Loucy (cell line): ENCODE measurements around the gene NCAPD3.

Experiments
- H2AFZ ChIP-seq: fragments of 200-600 bp; sonication (generic); 2 replicates; pipeline ENCODE4 v1.6.0; 2016; ENCODE audit warnings: antibody characterized with exemption, mild to moderate bottlenecking, low read length, moderate library complexity
- H3F3A ChIP-seq: fragments of 200-600 bp; 2 replicates; pipeline ENCODE4 v1.6.0; 2016; ENCODE audit warnings: antibody characterized with exemption, low read depth, mild to moderate bottlenecking
- H3K27me3 ChIP-seq: fragments of 200-600 bp; sonication (generic); 2 replicates; pipeline ENCODE4 v1.6.1; 2014; ENCODE audit warnings: low read length, mild to moderate bottlenecking; ENCODE audit not compliant: insufficient read depth, poor library complexity, severe bottlenecking
- H3K36me3 ChIP-seq: fragments of 200-600 bp; sonication (generic); 2 replicates; pipeline ENCODE4 v1.6.1; 2016; ENCODE audit warnings: low read length; ENCODE audit not compliant: insufficient read depth
- H3K4me1 ChIP-seq: fragments of 200-600 bp; sonication (generic); 2 replicates; pipeline ENCODE4 v1.5.1; 2014; ENCODE audit warnings: low read length, mild to moderate bottlenecking; ENCODE audit not compliant: insufficient read depth, poor library complexity, severe bottlenecking
- H3K4me2 ChIP-seq: fragments of 200-600 bp; sonication (generic); 2 replicates; pipeline ENCODE4 v1.6.0; 2014; ENCODE audit warnings: antibody characterized with exemption, low read length, low read depth, mild to moderate bottlenecking; ENCODE audit not compliant: poor library complexity, severe bottlenecking
- H3K4me3 ChIP-seq: fragments of 200-600 bp; sonication (generic); 2 replicates; pipeline ENCODE4 v1.5.1; 2014; ENCODE audit warnings: low read length, mild to moderate bottlenecking, mixed read lengths; ENCODE audit not compliant: poor library complexity, severe bottlenecking
- H3K79me2 ChIP-seq: fragments of 200-600 bp; sonication (generic); 2 replicates; pipeline ENCODE4 v1.6.1; 2014; ENCODE audit warnings: low read length; ENCODE audit not compliant: insufficient read depth
- H3K9ac ChIP-seq: fragments of 200-600 bp; sonication (generic); 2 replicates; pipeline ENCODE4 v1.6.0; 2014; ENCODE audit warnings: mild to moderate bottlenecking, low read depth, low read length, moderate library complexity; ENCODE audit not compliant: poor library complexity, severe bottlenecking
- H3K9me2 ChIP-seq: fragments of 200-600 bp; sonication (generic); replicated peaks from 2 replicates; pipeline ENCODE4 v1.6.1; 2016; ENCODE audit warnings: low read depth, low read length, mixed read lengths
- H3K9me3 ChIP-seq: fragments of 200-600 bp; sonication (generic); 2 replicates; pipeline ENCODE4 v1.6.1; 2014; ENCODE audit warnings: mild to moderate bottlenecking, antibody characterized with exemption, low read length, low read depth; ENCODE audit not compliant: insufficient read depth
- H4K20me1 ChIP-seq: fragments of 200-600 bp; sonication (generic); 2 replicates; pipeline ENCODE4 v1.6.0; 2014; ENCODE audit warnings: antibody characterized with exemption, low read length, mild to moderate bottlenecking; ENCODE audit not compliant: insufficient read depth, poor library complexity, severe bottlenecking
- EZH2phosphoT487 ChIP-seq: fragments of 200-600 bp; IDR thresholded peaks from 2 replicates; pipeline ENCODE4 v1.6.1; 2018; ENCODE audit warnings: antibody characterized with exemption, mild to moderate bottlenecking, moderate library complexity, borderline replicate concordance
- TF ChIP-seq, protein P1 (sequence below): fragments of 200-600 bp; sonication (generic); conservative IDR thresholded peaks from 2 replicates; pipeline ENCODE4 v1.5.1; 2014; ENCODE audit warnings: mild to moderate bottlenecking, antibody characterized with exemption, low read length

Gene NCAPD3

DNA sequence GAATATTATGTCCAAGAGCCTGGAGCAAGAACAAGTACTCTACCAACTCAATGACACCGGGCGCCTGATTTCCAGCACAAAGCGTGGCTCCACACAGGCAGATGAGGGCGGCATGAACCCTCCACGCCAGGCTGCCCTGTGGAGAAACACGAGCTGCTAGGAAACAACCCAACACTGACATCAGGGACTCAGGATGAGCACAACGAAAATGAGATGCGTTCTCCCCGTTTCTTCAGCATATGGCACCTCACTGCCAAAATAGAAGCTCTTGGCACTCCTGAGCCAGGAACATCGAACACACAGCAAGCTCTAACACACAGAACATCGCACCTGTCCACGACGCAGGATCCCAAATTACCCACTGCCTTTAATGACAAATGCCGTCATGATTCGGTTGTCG lies 68.3 kb downstream of the NCAPD3 start:
- H3K27me3 ChIP-seq, result no peaks in the 10 kb centered on the region
- no peaks in the 10 kb centered on the region for H3K9me2 ChIP-seq
- H3K79me2 ChIP-seq, result no peaks in the 10 kb centered on the region
- no peak overlapping the region for H2AFZ ChIP-seq
- no peaks in the 10 kb centered on the region for H3K4me1 ChIP-seq
- H3K9ac ChIP-seq, result no peak overlapping the region
- no peak overlapping the region for H3K4me3 ChIP-seq
- H3K4me2 ChIP-seq, result no peak overlapping the region
- peaks cover 81% of the 10 kb centered on the region; the same call in 1 of the 2 replicates for H3K36me3 ChIP-seq
- no peaks in the 10 kb centered on the region for H4K20me1 ChIP-seq
- TF ChIP-seq, protein P1, sequence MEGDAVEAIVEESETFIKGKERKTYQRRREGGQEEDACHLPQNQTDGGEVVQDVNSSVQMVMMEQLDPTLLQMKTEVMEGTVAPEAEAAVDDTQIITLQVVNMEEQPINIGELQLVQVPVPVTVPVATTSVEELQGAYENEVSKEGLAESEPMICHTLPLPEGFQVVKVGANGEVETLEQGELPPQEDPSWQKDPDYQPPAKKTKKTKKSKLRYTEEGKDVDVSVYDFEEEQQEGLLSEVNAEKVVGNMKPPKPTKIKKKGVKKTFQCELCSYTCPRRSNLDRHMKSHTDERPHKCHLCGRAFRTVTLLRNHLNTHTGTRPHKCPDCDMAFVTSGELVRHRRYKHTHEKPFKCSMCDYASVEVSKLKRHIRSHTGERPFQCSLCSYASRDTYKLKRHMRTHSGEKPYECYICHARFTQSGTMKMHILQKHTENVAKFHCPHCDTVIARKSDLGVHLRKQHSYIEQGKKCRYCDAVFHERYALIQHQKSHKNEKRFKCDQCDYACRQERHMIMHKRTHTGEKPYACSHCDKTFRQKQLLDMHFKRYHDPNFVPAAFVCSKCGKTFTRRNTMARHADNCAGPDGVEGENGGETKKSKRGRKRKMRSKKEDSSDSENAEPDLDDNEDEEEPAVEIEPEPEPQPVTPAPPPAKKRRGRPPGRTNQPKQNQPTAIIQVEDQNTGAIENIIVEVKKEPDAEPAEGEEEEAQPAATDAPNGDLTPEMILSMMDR, result no peak
- no peak for TF ChIP-seq EZH2phosphoT487
- H3F3A ChIP-seq, result no peaks in the 10 kb centered on the region
- no peaks in the 10 kb centered on the region for H3K9me3 ChIP-seq

DNA sequence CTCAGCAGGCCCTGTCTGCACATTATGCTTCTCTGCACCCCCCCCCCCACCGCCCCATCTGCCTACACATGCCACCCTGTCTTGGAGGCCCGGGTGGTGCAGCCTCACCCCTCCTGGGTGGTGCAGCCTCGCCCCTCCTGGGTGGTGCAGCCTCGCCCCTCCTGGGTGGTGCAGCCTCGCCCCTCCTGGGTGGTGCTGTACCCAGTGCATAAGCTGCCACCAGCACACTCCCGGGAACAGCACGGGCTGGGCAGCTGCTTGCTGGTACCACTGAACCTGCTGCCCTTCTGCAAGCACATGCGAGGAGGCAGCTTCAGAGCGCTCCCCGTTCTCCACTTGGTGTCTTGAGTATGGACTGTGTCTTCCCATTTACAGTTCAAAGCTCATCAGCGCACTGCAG lies 69.3 kb downstream of the NCAPD3 start:
- H3K79me2 ChIP-seq, result no peaks in the 10 kb centered on the region
- no peak overlapping the region for H3K4me3 ChIP-seq
- H4K20me1 ChIP-seq, result no peaks in the 10 kb centered on the region
- H3K4me2 ChIP-seq, result no peak overlapping the region
- TF ChIP-seq, protein P1, result no peak
- no peak for TF ChIP-seq EZH2phosphoT487
- H2AFZ ChIP-seq, result no peak overlapping the region
- no peaks in the 10 kb centered on the region for H3F3A ChIP-seq
- H3K9me3 ChIP-seq, result no peaks in the 10 kb centered on the region
- H3K9ac ChIP-seq, result no peak overlapping the region
- no peaks in the 10 kb centered on the region for H3K9me2 ChIP-seq
- H3K4me1 ChIP-seq, result no peaks in the 10 kb centered on the region
- H3K36me3 ChIP-seq, result peaks cover 79% of the 10 kb centered on the region; the same call in 1 of the 2 replicates
- no peaks in the 10 kb centered on the region for H3K27me3 ChIP-seq

DNA sequence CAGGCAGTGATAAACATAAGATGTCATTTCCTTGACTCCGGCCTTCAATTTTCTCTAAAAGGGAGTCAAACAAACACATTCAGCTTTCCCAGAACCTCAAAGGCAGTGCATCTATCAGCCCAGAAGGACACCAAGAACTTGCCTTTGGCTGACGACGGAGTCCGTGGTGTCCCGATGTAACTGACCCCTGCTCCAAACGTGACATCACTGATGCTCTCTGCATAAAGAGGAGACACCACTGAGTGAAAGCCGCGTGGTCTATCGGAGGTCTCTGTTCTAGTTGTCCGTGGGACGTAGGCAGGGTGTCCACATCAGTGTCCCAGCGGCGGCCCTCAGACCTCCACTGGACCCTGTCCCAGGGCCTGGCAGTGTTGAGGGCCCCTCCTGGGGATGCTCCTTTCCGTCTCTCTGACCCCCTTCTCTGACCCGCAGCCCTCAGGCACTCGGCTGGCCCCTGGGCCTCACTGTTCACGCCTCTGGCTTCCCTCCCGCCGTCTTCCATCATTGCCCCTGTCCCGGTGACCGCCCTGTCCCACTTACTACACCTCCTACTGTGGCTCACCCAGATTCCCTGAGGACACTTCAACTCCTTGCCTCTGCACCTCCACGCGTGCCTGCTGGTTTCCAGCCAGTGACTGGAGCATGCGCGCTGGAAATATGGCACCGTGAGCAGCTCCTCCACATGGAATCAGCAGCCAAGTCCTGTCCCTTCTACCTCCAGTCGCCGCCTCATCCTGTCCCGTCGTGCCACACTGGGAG lies 70.4 kb downstream of the NCAPD3 start:
- H3K9me3 ChIP-seq, result no peaks in the 10 kb centered on the region
- no peak overlapping the region for H2AFZ ChIP-seq
- H3K79me2 ChIP-seq, result no peaks in the 10 kb centered on the region
- no peaks in the 10 kb centered on the region for H3K4me1 ChIP-seq
- H3K4me2 ChIP-seq, result no peak overlapping the region
- H3K4me3 ChIP-seq, result no peak overlapping the region
- TF ChIP-seq, protein P1, result no peak
- no peak for TF ChIP-seq EZH2phosphoT487
- H3F3A ChIP-seq, result no peaks in the 10 kb centered on the region
- no peaks in the 10 kb centered on the region for H3K9me2 ChIP-seq
- no peaks in the 10 kb centered on the region for H3K27me3 ChIP-seq
- peaks cover 73% of the 10 kb centered on the region; the same call in 1 of the 2 replicates for H3K36me3 ChIP-seq
- no peaks in the 10 kb centered on the region for H4K20me1 ChIP-seq
- no peak overlapping the region for H3K9ac ChIP-seq
